ENCODE measurements around the gene KHNYN.

GRCh38 chr14:24407608-24408325, 22.0 kb upstream of the KHNYN start:
- TF ChIP-seq EZH2 (IDR thresholded peaks at IDR 0.05; ENCODE audit: insufficient read depth, poor library complexity, severe bottlenecking) (no peak), EZH2phosphoT487 (IDR thresholded peaks at IDR 0.05; ENCODE audit: insufficient read depth, low read depth) (no peak)

Data from GM23248 (cell line).